Duodenal mucosa (tissue), 2 donors: Measurements from ENCODE around the gene OR7A10.

ENCODE experiments used
- H3K27ac ChIP-seq: one replicate; pipeline ENCODE4 v1.7.0; 2013; ENCODE audit warnings: low read depth, low read length
- H3K27me3 ChIP-seq, 2 donors: one replicate each; pipeline ENCODE4 v1.7.0; 2013; ENCODE audit warnings: low read length in 2 of 2, control low read depth in 1 of 2; ENCODE audit not compliant: insufficient read depth in 2 of 2, control insufficient read depth in 1 of 2
- H3K36me3 ChIP-seq, 2 donors: one replicate each; pipeline ENCODE4 v1.7.0; 2013; ENCODE audit warnings: low read length in 2 of 2, control low read depth in 1 of 2; ENCODE audit not compliant: insufficient read depth in 2 of 2, control insufficient read depth in 1 of 2
- H3K4me1 ChIP-seq, 2 donors: one replicate each; pipeline ENCODE4 v1.7.0; 2013; ENCODE audit warnings: low read length in 2 of 2, control low read depth in 1 of 2; ENCODE audit not compliant: insufficient read depth in 2 of 2, control insufficient read depth in 1 of 2
- H3K4me3 ChIP-seq, 2 donors: one replicate each; pipeline ENCODE4 v1.7.0; 2013; ENCODE audit warnings: low read length in 2 of 2, low read depth in 1 of 2
- H3K9ac ChIP-seq, 2 donors: one replicate each; pipeline ENCODE4 v1.7.0; 2013; ENCODE audit warnings: low read length in 2 of 2, low read depth in 1 of 2
- H3K9me3 ChIP-seq, 2 donors: one replicate each; pipeline ENCODE4 v1.7.0; 2013; ENCODE audit warnings: low read length in 2 of 2, control low read depth in 1 of 2; ENCODE audit not compliant: control insufficient read depth in 1 of 2

The OR7A10 gene

DNA sequence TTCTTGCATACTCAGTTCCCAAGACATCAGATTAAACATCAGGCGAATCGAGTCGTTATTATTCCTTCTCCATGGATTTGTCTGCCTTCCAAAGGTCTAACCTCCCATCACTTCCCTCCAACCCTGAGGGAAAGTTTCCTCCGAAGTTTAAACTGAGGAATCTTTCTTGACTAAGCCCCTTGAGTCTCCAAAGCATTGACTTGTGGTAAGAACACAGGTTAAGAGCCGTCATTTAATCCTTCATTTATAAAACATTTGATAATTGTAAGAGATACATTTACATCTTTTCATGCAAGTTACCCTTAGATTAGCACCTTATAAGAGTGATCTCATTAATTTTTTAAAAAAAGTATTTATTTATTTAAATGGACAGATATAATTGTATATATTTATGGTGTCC is at the start of gene OR7A10:
Gene OR7A10, minus strand, starts transcription at position 101 of the 400 bp plus-strand sequence. CDS start 7,045 bp downstream, outside the sequence.
- H3K36me3 ChIP-seq, result no peaks in the 10 kb centered on the region
- H3K9me3 ChIP-seq, result no peaks in the 10 kb centered on the region
- H3K9ac ChIP-seq, result no peak within 1 kb of the TSS
- no peak within 1 kb of the TSS for H3K4me3 ChIP-seq
- peaks cover 0 to 4% of the 10 kb centered on the region in 2 donors for H3K27me3 ChIP-seq
- H3K4me1 ChIP-seq, result no peaks in the 10 kb centered on the region
- H3K27ac ChIP-seq, result no peak within 1 kb of the TSS

DNA sequence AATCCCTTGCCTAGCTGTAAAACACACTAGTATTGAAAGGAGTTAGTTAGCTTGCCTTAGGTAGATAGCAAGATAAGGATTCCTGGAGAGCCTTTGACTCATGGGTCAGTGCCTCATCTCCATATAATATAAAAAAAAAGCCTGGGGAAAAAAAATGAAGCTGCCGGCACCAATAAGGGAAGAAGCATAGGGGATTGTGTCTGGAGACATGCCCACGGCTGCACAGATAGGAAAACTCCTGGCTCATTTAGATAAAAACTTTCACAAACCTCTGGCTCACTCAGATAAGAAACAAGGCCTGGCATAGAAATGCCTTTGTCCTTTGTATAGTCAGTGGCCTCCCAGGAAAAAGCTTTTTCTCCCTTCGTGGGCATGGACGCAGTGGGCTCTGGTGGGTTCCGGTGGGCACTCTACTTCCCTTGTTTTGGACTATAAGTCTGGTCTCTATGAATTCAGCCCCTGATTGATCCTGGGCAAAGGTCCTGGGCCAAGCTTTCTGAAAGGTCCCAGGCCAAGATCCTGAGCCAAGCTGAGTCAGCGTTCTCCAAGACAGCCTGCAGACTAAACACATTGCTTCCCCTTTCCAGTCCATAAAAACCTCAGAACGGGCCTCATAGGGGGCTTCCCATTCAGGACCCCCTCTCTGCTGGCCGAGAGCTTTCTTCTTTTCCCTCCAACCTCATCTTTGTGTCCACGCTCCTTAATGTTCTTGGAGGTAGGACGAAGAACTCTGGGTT is 42.1 kb upstream of the OR7A10 start:
- Histone ChIP-seq H3K9ac (no peak overlapping the region), H3K9me3 (no peaks in the 10 kb centered on the region), H3K4me3 (no peak overlapping the region), H3K4me1 (no peaks in the 10 kb centered on the region), H3K27ac (no peak overlapping the region), H3K27me3 (peaks cover 0 to 9% of the 10 kb centered on the region in 2 donors), H3K36me3 (no peaks in the 10 kb centered on the region)

DNA sequence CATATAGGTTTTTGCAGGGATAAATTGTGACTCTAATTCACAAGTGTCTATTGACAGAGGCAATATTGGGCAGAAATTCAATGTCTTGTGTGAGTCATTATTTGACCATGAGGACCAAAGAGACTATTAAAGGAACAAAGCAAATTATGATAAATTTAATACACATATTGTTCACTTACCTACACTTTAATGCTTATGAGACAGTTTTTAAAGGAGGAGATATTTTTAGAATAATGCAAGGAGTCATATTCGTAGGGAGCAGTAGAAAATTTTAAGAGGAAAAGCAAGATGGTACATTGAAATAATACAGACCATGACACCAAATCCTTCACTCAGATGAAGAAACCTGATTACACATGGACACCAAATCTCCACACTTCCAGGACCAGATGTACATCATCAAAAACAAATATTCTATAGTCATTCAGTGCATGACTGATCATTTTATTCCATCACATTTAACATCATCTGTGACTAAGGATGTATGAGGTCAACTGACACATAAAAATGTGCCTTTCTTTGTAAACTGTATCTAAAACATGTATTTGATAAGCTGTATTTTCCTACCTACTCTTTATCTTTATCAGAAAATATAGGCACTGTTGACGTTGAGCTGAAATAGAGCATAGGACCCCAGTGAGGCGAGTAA is 41.4 kb upstream of the OR7A10 start:
- Histone ChIP-seq H3K9ac (no peak overlapping the region), H3K4me1 (no peaks in the 10 kb centered on the region), H3K27ac (no peak overlapping the region), H3K4me3 (no peak overlapping the region), H3K9me3 (no peaks in the 10 kb centered on the region), H3K27me3 (peaks cover 0 to 4% of the 10 kb centered on the region in 2 donors), H3K36me3 (no peaks in the 10 kb centered on the region)

DNA sequence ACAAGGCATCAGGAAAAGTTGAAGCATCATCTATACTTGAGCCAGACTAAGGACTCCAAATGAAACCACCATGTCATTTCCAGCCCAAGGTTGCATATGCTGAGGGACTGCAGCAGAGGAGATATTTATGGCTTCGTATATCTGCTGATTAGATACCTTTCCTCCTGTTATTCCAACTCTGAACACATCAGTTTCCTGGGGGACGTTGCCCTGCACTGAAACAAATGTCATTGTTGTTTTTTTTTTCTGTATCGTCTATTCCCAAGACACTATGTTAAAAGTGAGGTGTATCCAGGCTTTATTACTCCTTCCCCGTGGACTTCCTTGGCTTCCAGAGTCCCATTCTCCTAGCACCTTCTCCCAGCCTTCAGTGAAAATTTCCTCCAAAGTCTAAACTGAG is 37.3 kb upstream of the OR7A10 start, which contains the start of gene OR7A17:
Gene OR7A17, minus strand, starts transcription at position 101 of the 400 bp plus-strand sequence. CDS start 4,777 bp downstream, outside the sequence.
- Histone ChIP-seq H3K27ac (no peak within 1 kb of the TSS), H3K9ac (no peak within 1 kb of the TSS), H3K4me1 (no peaks in the 10 kb centered on the region), H3K36me3 (no peaks in the 10 kb centered on the region), H3K27me3 (no peaks in the 10 kb centered on the region), H3K9me3 (no peaks in the 10 kb centered on the region), H3K4me3 (no peak within 1 kb of the TSS)

DNA sequence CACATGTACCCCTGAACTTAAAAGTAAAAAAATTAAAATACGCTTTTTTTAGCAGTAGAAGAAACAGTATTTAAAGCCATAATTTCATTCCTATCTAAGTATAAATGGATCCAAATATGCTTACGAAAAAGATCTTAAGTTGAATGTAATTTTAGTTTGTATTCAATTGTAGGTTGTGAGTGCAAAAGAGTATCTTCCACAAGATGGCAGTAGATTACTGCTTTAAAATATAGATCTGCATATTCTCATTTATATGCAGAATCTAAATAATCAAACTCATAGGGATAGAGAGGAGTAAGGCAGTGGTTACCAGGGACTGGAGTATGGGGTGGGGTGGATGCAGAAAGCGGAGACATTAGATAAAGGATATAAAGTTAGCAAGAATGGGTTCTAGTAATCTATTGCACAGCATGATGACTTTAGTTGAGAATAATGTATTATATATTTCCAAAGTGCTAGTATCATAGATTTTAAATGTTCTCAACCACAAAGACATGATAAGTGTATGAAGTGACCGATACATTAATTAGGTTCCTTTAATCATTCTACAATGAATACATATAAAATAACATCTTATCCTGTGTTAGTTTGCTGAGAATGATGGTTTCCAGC is 23.0 kb upstream of the OR7A10 start:
- Histone ChIP-seq H3K27me3 (peaks cover 0 to 4% of the 10 kb centered on the region in 2 donors), H3K9me3 (no peaks in the 10 kb centered on the region), H3K9ac (no peak overlapping the region), H3K4me3 (no peak overlapping the region), H3K27ac (no peak overlapping the region), H3K4me1 (no peaks in the 10 kb centered on the region), H3K36me3 (no peaks in the 10 kb centered on the region)

DNA sequence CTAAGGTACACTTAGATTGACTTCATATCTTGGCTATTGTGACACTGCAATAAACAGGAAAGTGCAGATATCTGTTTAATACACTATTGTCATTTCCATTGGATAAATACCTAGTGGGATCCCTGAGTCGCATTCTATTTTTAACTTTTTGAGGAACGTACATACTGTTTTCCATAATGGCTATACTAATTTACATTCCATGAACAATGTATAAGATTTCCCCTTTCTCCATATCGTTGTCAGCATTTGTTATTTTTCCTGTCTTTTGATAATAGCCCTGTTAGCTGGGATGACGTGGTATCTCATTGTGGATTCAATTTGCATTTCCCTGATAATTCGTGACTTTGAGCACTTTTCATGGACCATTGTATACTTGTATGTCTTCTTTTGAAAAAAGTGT is 19.8 kb upstream of the OR7A10 start:
- Histone ChIP-seq H3K36me3 (no peaks in the 10 kb centered on the region), H3K27ac (no peak overlapping the region), H3K4me3 (no peak overlapping the region), H3K27me3 (peaks cover 0 to 4% of the 10 kb centered on the region in 2 donors), H3K9me3 (no peaks in the 10 kb centered on the region), H3K9ac (no peak overlapping the region), H3K4me1 (no peaks in the 10 kb centered on the region)

DNA sequence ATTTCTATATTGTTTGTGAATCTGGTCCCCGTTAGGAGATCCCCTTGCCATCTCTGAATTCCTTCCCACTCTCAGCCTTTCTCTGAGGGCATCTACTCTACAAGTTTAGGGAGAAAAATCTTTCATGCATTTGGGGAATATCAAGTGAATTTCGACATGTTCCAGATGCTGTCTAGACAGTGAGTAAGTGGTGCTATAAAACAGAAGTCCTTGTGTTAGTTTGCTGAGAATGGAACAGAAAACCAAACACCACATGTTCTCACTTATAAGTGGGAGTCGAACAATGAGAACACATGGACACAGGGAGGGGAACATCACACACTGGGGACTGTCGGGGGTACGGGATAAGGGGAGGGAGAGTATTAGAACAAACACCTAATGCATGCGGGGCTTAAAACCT is 5.1 kb downstream of the OR7A10 start:
- no peak overlapping the region for H3K4me3 ChIP-seq

DNA sequence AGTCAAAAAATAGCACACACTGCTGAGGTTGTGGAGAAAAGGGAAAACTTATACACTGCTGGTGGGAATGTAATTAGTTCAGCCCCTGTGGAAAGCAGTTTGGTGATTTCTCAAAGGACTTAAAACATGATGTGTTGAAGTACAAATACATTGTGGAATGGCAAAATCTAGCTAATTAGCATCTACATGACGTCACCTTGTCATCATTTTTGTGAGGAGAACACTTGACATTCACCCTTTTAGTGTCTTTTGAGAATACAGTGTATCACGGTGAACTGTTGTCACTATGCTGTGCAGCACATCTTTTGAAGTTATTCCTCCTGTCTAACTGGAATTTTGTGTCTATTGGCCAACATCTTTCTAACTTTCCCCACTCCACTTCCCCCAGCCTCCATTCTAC is 5.6 kb downstream of the OR7A10 start:
- H3K4me3 ChIP-seq, result no peak overlapping the region
- H3K4me1 ChIP-seq, result no peaks in the 10 kb centered on the region
- no peaks in the 10 kb centered on the region for H3K9me3 ChIP-seq
- H3K9ac ChIP-seq, result no peak overlapping the region
- H3K36me3 ChIP-seq, result no peaks in the 10 kb centered on the region
- H3K27me3 ChIP-seq, result peaks cover 0 to 4% of the 10 kb centered on the region in 2 donors
- no peak overlapping the region for H3K27ac ChIP-seq

More for the DNA sequence above, 5.1 kb downstream of the OR7A10 start:
- no peaks in the 10 kb centered on the region for H3K4me1 ChIP-seq
- no peaks in the 10 kb centered on the region for H3K36me3 ChIP-seq
- H3K9me3 ChIP-seq, result no peaks in the 10 kb centered on the region
- no peak overlapping the region for H3K9ac ChIP-seq
- H3K27ac ChIP-seq, result no peak overlapping the region
- peaks cover 0 to 4% of the 10 kb centered on the region in 2 donors for H3K27me3 ChIP-seq

DNA sequence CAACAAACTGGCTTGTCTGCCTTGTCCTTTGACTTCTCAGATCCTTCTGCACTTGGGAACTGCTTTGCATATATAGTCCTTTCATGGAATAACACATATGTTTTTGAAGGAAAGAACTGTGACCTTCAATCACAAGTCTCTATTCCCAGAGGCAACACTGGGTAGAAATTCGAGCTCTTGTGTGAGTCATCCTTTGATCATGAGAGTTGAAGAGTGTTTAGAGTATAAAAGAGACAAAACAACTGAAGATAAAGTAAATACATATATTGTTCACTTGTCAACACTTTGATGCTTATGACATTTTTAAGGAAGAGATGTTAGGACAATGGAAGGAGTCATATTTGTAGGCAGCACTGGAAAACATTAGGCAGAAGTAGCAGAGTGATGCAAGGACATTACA is 8.5 kb downstream of the OR7A10 start:
- Histone ChIP-seq H3K9ac (no peak overlapping the region), H3K4me3 (no peak overlapping the region), H3K9me3 (no peaks in the 10 kb centered on the region), H3K4me1 (no peaks in the 10 kb centered on the region), H3K27ac (no peak overlapping the region), H3K27me3 (peaks cover 0 to 4% of the 10 kb centered on the region in 2 donors), H3K36me3 (no peaks in the 10 kb centered on the region)

DNA sequence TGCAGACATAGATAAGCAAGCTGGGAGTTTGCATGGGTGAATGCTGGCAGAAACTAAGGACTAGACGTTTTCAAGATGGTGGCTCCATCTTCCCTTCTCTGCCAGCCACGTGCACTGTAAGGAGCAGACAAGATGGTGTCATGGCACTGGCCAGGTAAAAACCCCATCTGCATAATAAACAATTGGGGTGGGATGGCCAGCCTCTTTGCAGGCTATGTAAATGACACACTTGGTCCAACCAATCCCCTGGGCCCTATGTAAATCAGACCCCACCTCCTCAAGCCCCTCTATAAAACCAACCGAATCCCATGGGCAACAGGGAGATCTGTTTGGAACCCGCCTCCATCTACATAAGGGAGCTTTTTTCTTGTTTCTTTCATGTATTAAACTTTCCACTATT is 11.3 kb downstream of the OR7A10 start:
- Histone ChIP-seq H3K27ac (no peak overlapping the region), H3K27me3 (no peaks in the 10 kb centered on the region), H3K9ac (no peak overlapping the region), H3K36me3 (no peaks in the 10 kb centered on the region), H3K9me3 (no peaks in the 10 kb centered on the region), H3K4me1 (no peaks in the 10 kb centered on the region), H3K4me3 (no peak overlapping the region)
